GM18498 (cell line): ENCODE results near the gene RESP18.
A peak's percentile ranks its signal among the peaks of the same experiment; 100 is the strongest.
"Not testable (repeated sequence)": the region's sequence is repeated elsewhere in the genome, so short reads cannot be mapped to it uniquely, and the experiment has no call there.

Source experiments
- ATAC-seq: cut with Tn5 transposase; IDR thresholded peaks from one replicate; pipeline ENCODE4 v1.9.1; 2021; ENCODE audit warnings: mild to moderate bottlenecking, moderate library complexity; ENCODE audit not compliant: unreplicated experiment

Gene RESP18

GRCh38 chr2:219325657-219326315, 6.8 kb downstream of the RESP18 start:
- ATAC-seq = no peak

GRCh38 chr2:219325136-219325535, 7.4 kb downstream of the RESP18 start:
- ATAC-seq = no peak

GRCh38 chr2:219323434-219323833, 9.1 kb downstream of the RESP18 start:
- ATAC-seq = no peak

- ATAC-seq = no peak
These were observed 17.6 kb downstream of the RESP18 start for GRCh38 chr2:219314804-219315468.

GRCh38 chr2:219312683-219313263, 19.8 kb downstream of the RESP18 start:
- not testable (repeated sequence) for ATAC-seq

GRCh38 chr2:219309278-219309677, 23.3 kb downstream of the RESP18 start, which contains the start of gene PTPRN:
PTPRN (minus strand) TSS chr2:219309401; CDS start chr2:219309332, 69 bp downstream.
- ATAC-seq = no peak

GRCh38 chr2:219308142-219309101, 24.1 kb downstream of the RESP18 start:
- peak; percentile 64 for ATAC-seq

GRCh38 chr2:219306047-219306446, 26.5 kb downstream of the RESP18 start:
- no peak for ATAC-seq

- no peak for ATAC-seq
These were observed 28.3 kb downstream of the RESP18 start for GRCh38 chr2:219304223-219304622.

GRCh38 chr2:219302412-219302968, 30.1 kb downstream of the RESP18 start:
- ATAC-seq = no peak

GRCh38 chr2:219300022-219300421, 32.5 kb downstream of the RESP18 start:
- ATAC-seq = no peak

- ATAC-seq = no peak
These were observed 33.2 kb downstream of the RESP18 start for GRCh38 chr2:219299372-219299760.

- peak; percentile 53 for ATAC-seq
These were observed 33.7 kb downstream of the RESP18 start for GRCh38 chr2:219298759-219299371.

- no peak for ATAC-seq
These were observed 34.6 kb downstream of the RESP18 start for GRCh38 chr2:219297766-219298456.

GRCh38 chr2:219296631-219297391, 35.7 kb downstream of the RESP18 start:
- no peak for ATAC-seq

- ATAC-seq = no peak
These were observed 36.4 kb downstream of the RESP18 start for GRCh38 chr2:219296142-219296541.

- ATAC-seq = peak; percentile 92
These were observed 37.9 kb downstream of the RESP18 start for GRCh38 chr2:219294356-219295351.
